Gastrocnemius medialis (tissue), 4 donors: Measurements from ENCODE around the gene C16orf92. TPM values are rescaled to one million over a fixed set of nuclear protein-coding genes. Genes with fewer than 3 reads are reported as not detected.

Experiments
- ATAC-seq, 2 donors: fragments of 150-250 bp; one replicate each; pipeline ENCODE4 v1.9.1; 2016
- DNase-seq, 2 donors: peaks; one replicate each; pipeline ENCODE4 v3.0.0-alpha.2; 2019
- H3K27ac ChIP-seq, 4 donors: fragments of 200-600 bp; sonication (generic); 1 replicate in 1 of 4; 2 replicates in 3 of 4; pipeline ENCODE4 v1.5.1; 2016 to 2018; ENCODE audit warnings: mild to moderate bottlenecking in 2 of 4, moderate library complexity in 1 of 4
- H3K27me3 ChIP-seq, 3 donors: fragments of 200-600 bp; sonication (generic) in 2 of 3; 1 replicate in 1 of 3; 2 replicates in 2 of 3; pipeline versions ENCODE4 v1.5.1 to v1.6.0; 2016 to 2019; ENCODE audit warnings: mild to moderate bottlenecking in 1 of 3, moderate library complexity in 1 of 3
- H3K36me3 ChIP-seq, 2 donors: fragments of 200-600 bp; sonication (generic) in 1 of 2; one replicate each; pipeline ENCODE4 v1.5.1; 2017 to 2018
- H3K4me1 ChIP-seq, 2 donors: fragments of 200-600 bp; sonication (generic) in 1 of 2; one replicate each; pipeline ENCODE4 v1.5.1; 2016 to 2017; ENCODE audit warnings: mild to moderate bottlenecking in 2 of 2
- H3K4me3 ChIP-seq, 4 donors: fragments of 200-600 bp; sonication (generic) in 3 of 4; 1 replicate in 1 of 4; 2 replicates in 3 of 4; pipeline ENCODE4 v1.5.1; 2016 to 2019; ENCODE audit warnings: mild to moderate bottlenecking in 2 of 4
- H3K9me3 ChIP-seq, 3 donors: fragments of 200-600 bp; sonication (generic) in 2 of 3; 1 replicate in 1 of 3; 2 replicates in 2 of 3; pipeline ENCODE4 v1.5.1; 2016 to 2019
- CTCF ChIP-seq, 5 experiments: fragments of 450-650 bp in 3 of 5; fragments of 200-600 bp in 2 of 5; sonication (generic) in 2 of 5; IDR thresholded peaks in 4 of 5; conservative IDR thresholded peaks in 1 of 5; 1 replicate in 4 of 5; 2 replicates in 1 of 5; pipeline ENCODE4 v1.5.1; 2016 to 2019; ENCODE audit warnings: antibody characterized with exemption in 5 of 5, mild to moderate bottlenecking in 3 of 5, moderate library complexity in 3 of 5
- POLR2A ChIP-seq, 2 donors: fragments of 450-650 bp; IDR thresholded peaks; one replicate each; pipeline ENCODE4 v1.6.1; 2017; ENCODE audit warnings: antibody characterized with exemption in 2 of 2, mild to moderate bottlenecking in 2 of 2, moderate library complexity in 2 of 2
- in situ Hi-C, 4 donors: fragments of 200-750 bp; cut with MboI; loops; one replicate each; pipeline versions ENCODE4 v1.15.0 to v1.8.0; 2017; ENCODE audit warnings: low sequenced_read_pairs in 4 of 4
- intact Hi-C: fragments of 100-400 bp; cut with DNase I; formaldehyde crosslinking; loops from one replicate; pipeline ENCODE4 v1.15.1; 2023; ENCODE audit warnings: low total_unique reads
- total RNA-seq, 4 donors: library from RNA; depleted of rRNA; stranded (reverse); fragments of >200 nt; gene quantifications; one replicate each; pipeline versions ENCODE4 v1.1.0 to v1.2.3, GENCODE V29; 2016

C16orf92 gene
- total RNA-seq, 4 donors from 2014 or later = not detected

GRCh38 chr16:29988346-29989075 lies 34.5 kb upstream of the C16orf92 start:
- no peak overlapping the region for H3K27ac ChIP-seq
- no peaks in the 10 kb centered on the region for H3K9me3 ChIP-seq
- no peak for ATAC-seq
- peaks cover 0 to 100% of the 10 kb centered on the region in 2 donors for H3K36me3 ChIP-seq
- DNase-seq = no peak
- H3K27me3 ChIP-seq = no peaks in the 10 kb centered on the region
- in situ Hi-C loops (no loop called here), intact Hi-C loops (no loop called here)
- no peak overlapping the region for H3K4me3 ChIP-seq
- TF ChIP-seq POLR2A (IDR thresholded peaks at IDR 0.05) (no peak), CTCF (IDR thresholded peaks at IDR 0.05 in 4 of 5, conservative IDR thresholded peaks at IDR 0.05 in 1 of 5) (no peak)
- peaks cover 0 to 3% of the 10 kb centered on the region in 2 donors for H3K4me1 ChIP-seq

GRCh38 chr16:29989111-29989858 lies 33.7 kb upstream of the C16orf92 start:
- Histone ChIP-seq H3K27me3 (no peaks in the 10 kb centered on the region), H3K27ac (no peak overlapping the region), H3K9me3 (no peaks in the 10 kb centered on the region), H3K4me3 (no peak overlapping the region), H3K4me1 (peaks cover 3 to 4% of the 10 kb centered on the region in 2 donors), H3K36me3 (peaks cover 0 to 98% of the 10 kb centered on the region in 2 donors)
- intact Hi-C loops = no loop called here
- in situ Hi-C loops = no loop called here
- DNase-seq = no peak
- TF ChIP-seq POLR2A (IDR thresholded peaks at IDR 0.05) (no peak), CTCF (IDR thresholded peaks at IDR 0.05 in 4 of 5, conservative IDR thresholded peaks at IDR 0.05 in 1 of 5) (no peak)
- ATAC-seq = no peak

GRCh38 chr16:29990034-29990433 lies 33.0 kb upstream of the C16orf92 start:
- Histone ChIP-seq H3K27ac (no peak overlapping the region), H3K9me3 (no peaks in the 10 kb centered on the region), H3K36me3 (peaks cover 0 to 90% of the 10 kb centered on the region in 2 donors), H3K4me1 (peaks cover 9 to 11% of the 10 kb centered on the region in 2 donors), H3K27me3 (no peaks in the 10 kb centered on the region), H3K4me3 (no peak overlapping the region)
- ATAC-seq (no peak), DNase-seq (no peak)
- TF ChIP-seq CTCF (IDR thresholded peaks at IDR 0.05 in 4 of 5, conservative IDR thresholded peaks at IDR 0.05 in 1 of 5) (no peak), POLR2A (IDR thresholded peaks at IDR 0.05) (no peak)
- in situ Hi-C loops (no loop called here), intact Hi-C loops (loop anchor here (10.0 kb wide), 1 partner anchor 545 kb away; the partner anchor contains the start of gene ZNF747)

- intact Hi-C loops = loop anchor here (10.0 kb wide), 1 partner anchor 544 kb away; the partner anchor contains the start of gene ZNF747
- DNase-seq (no peak), ATAC-seq (no peak)
- Histone ChIP-seq H3K4me3 (no peak overlapping the region), H3K27me3 (no peaks in the 10 kb centered on the region), H3K27ac (no peak overlapping the region), H3K36me3 (peaks cover 0 to 80% of the 10 kb centered on the region in 2 donors), H3K9me3 (no peaks in the 10 kb centered on the region), H3K4me1 (peaks cover 11 to 14% of the 10 kb centered on the region in 2 donors)
- in situ Hi-C loops = no loop called here
- TF ChIP-seq CTCF (IDR thresholded peaks at IDR 0.05 in 4 of 5, conservative IDR thresholded peaks at IDR 0.05 in 1 of 5) (no peak), POLR2A (IDR thresholded peaks at IDR 0.05) (no peak)
Measured at GRCh38 chr16:29990883-29991570, 32.0 kb upstream of the C16orf92 start.
